HCT116 (cell line): ENCODE results near the gene HPD. TPM values are rescaled to one million over a fixed set of nuclear protein-coding genes. Genes with fewer than 3 reads are reported as not detected.
"Not testable (repeated sequence)": the region's sequence is repeated elsewhere in the genome, so short reads cannot be mapped to it uniquely, and the experiment has no call there.

Experiments used
- ATAC-seq: fragments of 200-7000 bp; cut with Tn5 transposase; 2 replicates; pipeline ENCODE4 v1.9.1; 2020; ENCODE audit warnings: mild to moderate bottlenecking, moderate library complexity
- BruUV-seq: library from RNA; stranded (reverse); fragments of 400-500 nt; replicated peaks from 2 replicates; lab custom pipeline; 2021; lab: Mats Ljungman, UMichigan
- CTCF ChIA-PET: fragments of 300-600 bp; sonication (Branson Sonifier 250); formaldehyde crosslinking; loops from one replicate; lab custom pipeline; 2021; ENCODE audit warnings: antibody characterized with exemption; lab: Charles Lee
- POLR2A ChIA-PET: fragments of 300-600, 350-600 bp; sonication (Branson Sonifier 250); formaldehyde crosslinking; loops from one replicate; lab custom pipeline; 2021; ENCODE audit warnings: antibody characterized with exemption; lab: Charles Lee
- RAD21 ChIA-PET, 2 experiments: fragments of 300-600 bp; sonication (Branson Sonifier 250); formaldehyde crosslinking; loops; one replicate each; lab custom pipeline; 2023; ENCODE audit warnings: low total read pairs in 2 of 2; ENCODE audit not compliant: uncharacterized antibody in 2 of 2, unreplicated experiment in 2 of 2, low non-redundant PET in 1 of 2; lab: Charles Lee
- DNase-seq: peaks from one replicate; pipeline ENCODE4 v3.0.0-alpha.2; 2010; ENCODE audit warnings: low read depth, low spot score
- H2AFZ ChIP-seq: fragments of 200-600 bp; shearing (Covaris generic), sonication (generic); 2 replicates; pipeline ENCODE4 v1.6.1; 2017; ENCODE audit warnings: low read depth, mixed run types, mixed read lengths, antibody characterized with exemption, low read length; ENCODE audit not compliant: poor library complexity, severe bottlenecking
- H3K27ac ChIP-seq: 2 replicates; pipeline ENCODE4 v1.5.1; 2012; ENCODE audit warnings: low read depth, low read length
- H3K27me3 ChIP-seq: fragments of 200-600 bp; sonication (generic); 2 replicates; pipeline ENCODE4 v1.6.1; 2016; ENCODE audit warnings: mixed run types, low read length, mixed read lengths; ENCODE audit not compliant: insufficient read depth
- H3K36me3 ChIP-seq, 2 experiments: fragments of 200-500 bp in 1 of 2; fragments of 200-600 bp in 1 of 2; sonication (Bioruptor generic) in 1 of 2; sonication (generic) in 1 of 2; 2 replicates each; pipeline versions ENCODE4 v1.5.1 to v1.6.1; 2014 to 2016; ENCODE audit warnings: low read length in 2 of 2, inconsistent platforms in 1 of 2, mixed read lengths in 1 of 2, mixed run types in 1 of 2; ENCODE audit not compliant: insufficient read depth in 2 of 2, control insufficient read depth in 1 of 2
- H3K4me1 ChIP-seq, 2 experiments: fragments of 200-600 bp in 1 of 2; sonication (generic) in 1 of 2; 2 replicates each; pipeline versions ENCODE4 v1.5.1 to v1.6.1; 2012 to 2017; ENCODE audit warnings: low read length in 2 of 2, inconsistent platforms in 1 of 2, mild to moderate bottlenecking in 1 of 2, mixed read lengths in 1 of 2, mixed run types in 1 of 2, moderate library complexity in 1 of 2; ENCODE audit not compliant: insufficient read depth in 2 of 2, control insufficient read depth in 1 of 2
- H3K4me2 ChIP-seq: fragments of 200-600 bp; sonication (generic); 2 replicates; pipeline ENCODE4 v1.6.1; 2017; ENCODE audit warnings: mixed run types, low read length, mixed read lengths
- H3K4me3 ChIP-seq, 2 experiments: fragments of 200-600 bp in 1 of 2; sonication (generic) in 1 of 2; replicated peaks in 1 of 2; 2 replicates each; pipeline ENCODE4 v1.5.1; 2011 to 2016; ENCODE audit warnings: low read length in 2 of 2, control low read depth in 1 of 2, low read depth in 1 of 2, mild to moderate bottlenecking in 1 of 2, mixed read lengths in 1 of 2, mixed run types in 1 of 2
- H3K79me2 ChIP-seq: fragments of 200-600 bp; sonication (generic); 2 replicates; pipeline ENCODE4 v1.6.1; 2017; ENCODE audit warnings: mild to moderate bottlenecking, mixed run types, low read length, moderate library complexity, mixed read lengths; ENCODE audit not compliant: insufficient read depth
- H3K9ac ChIP-seq: fragments of 200-600 bp; sonication (generic); 2 replicates; pipeline ENCODE4 v1.6.1; 2016; ENCODE audit warnings: low read length, mixed read lengths
- H3K9me2 ChIP-seq: fragments of 200-600 bp; sonication (generic), shearing (Covaris generic); 2 replicates; pipeline ENCODE4 v1.6.1; 2017; ENCODE audit warnings: mixed run types, mild to moderate bottlenecking, moderate library complexity; ENCODE audit not compliant: insufficient read depth
- H3K9me3 ChIP-seq, 2 experiments: fragments of 200-500 bp in 1 of 2; fragments of 200-600 bp in 1 of 2; sonication (Bioruptor generic) in 1 of 2; sonication (generic) in 1 of 2; 2 replicates each; pipeline ENCODE4 v1.6.1; 2014 to 2017; ENCODE audit warnings: low read length in 2 of 2, mixed read lengths in 2 of 2, inconsistent platforms in 1 of 2, low read depth in 1 of 2, mild to moderate bottlenecking in 1 of 2, mixed run types in 1 of 2, moderate library complexity in 1 of 2; ENCODE audit not compliant: control insufficient read depth in 1 of 2, insufficient read depth in 1 of 2
- H4K20me1 ChIP-seq: fragments of 200-600 bp; sonication (generic), shearing (Covaris generic); 2 replicates; pipeline ENCODE4 v1.6.1; 2017; ENCODE audit warnings: mixed run types, mild to moderate bottlenecking, moderate library complexity; ENCODE audit not compliant: insufficient read depth
- CEBPB ChIP-seq: IDR thresholded peaks from 2 replicates; pipeline ENCODE4 v1.6.1; 2012; ENCODE audit warnings: low read depth
- ELF1 ChIP-seq: IDR thresholded peaks from 2 replicates; pipeline ENCODE4 v1.6.1; 2012; ENCODE audit warnings: low read depth, borderline replicate concordance
- EZH2 ChIP-seq: fragments of 200-600 bp; sonication (generic); IDR thresholded peaks from 2 replicates; pipeline ENCODE4 v1.6.1; 2017; ENCODE audit warnings: antibody characterized with exemption, mixed run types
- EZH2phosphoT487 ChIP-seq: fragments of 200-600 bp; IDR thresholded peaks from 2 replicates; pipeline ENCODE4 v1.6.1; 2018; ENCODE audit warnings: antibody characterized with exemption, borderline replicate concordance
- JUND ChIP-seq: IDR thresholded peaks from 2 replicates; pipeline ENCODE4 v1.6.1; 2012
- POLR2A ChIP-seq: IDR thresholded peaks from 2 replicates; pipeline ENCODE4 v1.7.0; 2011; ENCODE audit warnings: borderline replicate concordance; ENCODE audit not compliant: insufficient read depth, insufficient read length; ENCODE audit errors: extremely low read depth
- POLR2AphosphoS5 ChIP-seq: IDR thresholded peaks from 2 replicates; pipeline ENCODE4 v1.6.1; 2011; ENCODE audit warnings: mild to moderate bottlenecking, low read depth, low read length, moderate library complexity
- SP1 ChIP-seq: IDR thresholded peaks from 2 replicates; pipeline ENCODE4 v1.6.1; 2012; ENCODE audit warnings: low read depth
- SRF ChIP-seq: IDR thresholded peaks from 2 replicates; pipeline ENCODE4 v1.6.1; 2012; ENCODE audit warnings: low read depth
- TCF7L2 ChIP-seq: IDR thresholded peaks from 2 replicates; pipeline ENCODE4 v1.7.0; 2011; ENCODE audit warnings: borderline replicate concordance, inconsistent platforms; ENCODE audit not compliant: insufficient read depth, insufficient read length; ENCODE audit errors: extremely low read depth
- YY1 ChIP-seq: IDR thresholded peaks from 2 replicates; pipeline ENCODE4 v1.6.1; 2011; ENCODE audit warnings: low read length, low read depth, moderate library complexity, mild to moderate bottlenecking; ENCODE audit not compliant: insufficient replicate concordance; ENCODE audit errors: extremely low read depth
- ZNF274 ChIP-seq: fragments of 200-500 bp; sonication (Bioruptor generic); IDR thresholded peaks from 2 replicates; pipeline ENCODE4 v1.6.1; 2014; ENCODE audit warnings: mild to moderate bottlenecking, low read depth, low read length, inconsistent platforms
- intact Hi-C: fragments of 100-400 bp; cut with micrococcal nuclease; formaldehyde crosslinking; loops from 2 replicates; pipeline ENCODE4 v1.10.0; 2022
- total RNA-seq: library from RNA; stranded (reverse); gene quantifications from one replicate; pipeline ENCODE4 v1.2.1, GENCODE V29; 2021; ENCODE audit not compliant: unreplicated experiment
- TF ChIP-seq, protein P1 (sequence below): IDR thresholded peaks from 2 replicates; pipeline ENCODE4 v1.6.1; 2012
- TF ChIP-seq, protein P2 (sequence below), 3 experiments: fragments of 200-600 bp in 1 of 3; sonication (generic) in 1 of 3; IDR thresholded peaks in 2 of 3; conservative IDR thresholded peaks in 1 of 3; 2 replicates each; pipeline ENCODE4 v1.5.1; 2012 to 2017; ENCODE audit warnings: low read depth in 2 of 3, low read length in 2 of 3, antibody characterized with exemption in 1 of 3, borderline replicate concordance in 1 of 3, control low read depth in 1 of 3, mild to moderate bottlenecking in 1 of 3, mixed read lengths in 1 of 3, mixed run types in 1 of 3, moderate library complexity in 1 of 3; ENCODE audit not compliant: insufficient read depth in 1 of 3
- TF ChIP-seq, protein P3 (sequence below): IDR thresholded peaks from 2 replicates; pipeline ENCODE4 v1.6.1; 2011; ENCODE audit warnings: mild to moderate bottlenecking, low read length, moderate library complexity; ENCODE audit not compliant: insufficient replicate concordance; ENCODE audit errors: extremely low read depth

HPD gene
- total RNA-seq, 1 experiment from 2014 or later, result 1.1 TPM

DNA sequence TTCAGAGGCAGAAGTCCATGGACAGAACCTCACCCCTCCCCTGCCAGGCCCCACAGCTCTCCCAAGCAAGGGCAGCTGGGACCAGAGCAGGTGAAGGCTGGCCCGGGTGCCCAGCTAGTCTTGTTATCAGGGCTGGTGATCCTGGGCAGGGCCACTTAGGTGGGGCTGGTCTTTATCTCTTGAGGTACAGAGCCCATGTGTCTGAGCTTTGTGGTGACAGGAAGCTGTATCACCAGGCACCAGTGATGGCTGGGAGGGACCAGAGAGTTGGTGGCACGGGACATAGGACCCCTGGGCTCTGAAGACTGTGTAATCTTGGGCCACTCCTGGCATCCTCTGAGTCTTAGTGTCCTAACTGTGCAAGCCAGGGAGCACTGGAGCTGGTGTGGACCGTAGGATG, 12.8 kb upstream of the HPD start:
- RAD21 ChIA-PET, result no interaction called here
- POLR2A ChIA-PET, result interaction anchor here (0.9 kb wide), 1 partner anchor 9 kb away, joined by 3 read pairs; no protein-coding TSS in a partner anchor

DNA sequence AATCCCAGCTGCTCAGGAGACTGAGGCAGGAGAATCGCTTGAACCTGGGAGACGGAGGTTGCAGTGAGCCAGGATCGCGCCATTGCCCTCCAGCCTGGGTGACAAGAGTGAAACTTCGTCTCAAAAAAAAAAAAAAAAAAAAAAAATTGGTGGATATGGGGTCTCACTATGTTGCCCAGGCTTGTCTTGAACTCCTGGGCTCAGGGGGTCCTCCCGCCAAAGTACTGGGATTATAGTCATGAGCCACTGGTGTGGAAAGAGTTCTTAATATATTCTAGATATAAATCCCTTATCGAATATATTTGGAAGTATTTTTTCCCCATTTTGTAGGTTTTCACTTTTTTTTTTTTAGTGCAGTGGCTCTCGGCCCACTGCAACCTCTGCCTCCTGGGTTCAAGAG, 10.6 kb upstream of the HPD start:
- H3K4me1 ChIP-seq, H3K79me2 ChIP-seq, intact Hi-C loops, ATAC-seq, H4K20me1 ChIP-seq, POLR2A ChIA-PET, H2AFZ ChIP-seq, H3K9me3 ChIP-seq, H3K9ac ChIP-seq, H3K27me3 ChIP-seq, H3K27ac ChIP-seq, CTCF ChIA-PET, H3K4me3 ChIP-seq, RAD21 ChIA-PET, DNase-seq, H3K36me3 ChIP-seq, H3K4me2 ChIP-seq, BruUV-seq, H3K9me2 ChIP-seq: not testable (repeated sequence)

More for the DNA sequence above, 12.8 kb upstream of the HPD start:
- intact Hi-C loops, result no loop called here
- no peak overlapping the region for H3K4me3 ChIP-seq
- H3K9me3 ChIP-seq, result no peaks in the 10 kb centered on the region
- CTCF ChIA-PET, result no interaction called here
- no peak overlapping the region for H2AFZ ChIP-seq
- no peaks in the 10 kb centered on the region for H4K20me1 ChIP-seq
- no peaks in the 10 kb centered on the region for H3K36me3 ChIP-seq
- H3K79me2 ChIP-seq, result no peaks in the 10 kb centered on the region
- ATAC-seq, result no peak
- peaks cover 0 to 5% of the 10 kb centered on the region in 2 experiments; a peak in 1 of 4 replicates for H3K4me1 ChIP-seq
- H3K4me2 ChIP-seq, result no peak overlapping the region
- DNase-seq, result no peak
- H3K27me3 ChIP-seq, result no peaks in the 10 kb centered on the region
- BruUV-seq, result no TSS peak
- no peak overlapping the region for H3K27ac ChIP-seq
- TF ChIP-seq, protein P1, sequence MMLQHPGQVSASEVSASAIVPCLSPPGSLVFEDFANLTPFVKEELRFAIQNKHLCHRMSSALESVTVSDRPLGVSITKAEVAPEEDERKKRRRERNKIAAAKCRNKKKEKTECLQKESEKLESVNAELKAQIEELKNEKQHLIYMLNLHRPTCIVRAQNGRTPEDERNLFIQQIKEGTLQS, result no peak
- TF ChIP-seq POLR2AphosphoS5 (no peak), POLR2A (no peak), CEBPB (no peak), SRF (no peak), TCF7L2 (no peak), ZNF274 (no peak), ELF1 (no peak), EZH2phosphoT487 (no peak), SP1 (no peak), YY1 (no peak), EZH2 (no peak), JUND (no peak)
- TF ChIP-seq, protein P2, sequence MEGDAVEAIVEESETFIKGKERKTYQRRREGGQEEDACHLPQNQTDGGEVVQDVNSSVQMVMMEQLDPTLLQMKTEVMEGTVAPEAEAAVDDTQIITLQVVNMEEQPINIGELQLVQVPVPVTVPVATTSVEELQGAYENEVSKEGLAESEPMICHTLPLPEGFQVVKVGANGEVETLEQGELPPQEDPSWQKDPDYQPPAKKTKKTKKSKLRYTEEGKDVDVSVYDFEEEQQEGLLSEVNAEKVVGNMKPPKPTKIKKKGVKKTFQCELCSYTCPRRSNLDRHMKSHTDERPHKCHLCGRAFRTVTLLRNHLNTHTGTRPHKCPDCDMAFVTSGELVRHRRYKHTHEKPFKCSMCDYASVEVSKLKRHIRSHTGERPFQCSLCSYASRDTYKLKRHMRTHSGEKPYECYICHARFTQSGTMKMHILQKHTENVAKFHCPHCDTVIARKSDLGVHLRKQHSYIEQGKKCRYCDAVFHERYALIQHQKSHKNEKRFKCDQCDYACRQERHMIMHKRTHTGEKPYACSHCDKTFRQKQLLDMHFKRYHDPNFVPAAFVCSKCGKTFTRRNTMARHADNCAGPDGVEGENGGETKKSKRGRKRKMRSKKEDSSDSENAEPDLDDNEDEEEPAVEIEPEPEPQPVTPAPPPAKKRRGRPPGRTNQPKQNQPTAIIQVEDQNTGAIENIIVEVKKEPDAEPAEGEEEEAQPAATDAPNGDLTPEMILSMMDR (IDR thresholded peaks at IDR 0.05 in 2 of 3, conservative IDR thresholded peaks at IDR 0.05 in 1 of 3; ENCODE audit: borderline replicate concordance in 1 of 3, insufficient read depth in 1 of 3, low read depth in 2 of 3, low read length in 2 of 3), result no peak
- TF ChIP-seq, protein P3, sequence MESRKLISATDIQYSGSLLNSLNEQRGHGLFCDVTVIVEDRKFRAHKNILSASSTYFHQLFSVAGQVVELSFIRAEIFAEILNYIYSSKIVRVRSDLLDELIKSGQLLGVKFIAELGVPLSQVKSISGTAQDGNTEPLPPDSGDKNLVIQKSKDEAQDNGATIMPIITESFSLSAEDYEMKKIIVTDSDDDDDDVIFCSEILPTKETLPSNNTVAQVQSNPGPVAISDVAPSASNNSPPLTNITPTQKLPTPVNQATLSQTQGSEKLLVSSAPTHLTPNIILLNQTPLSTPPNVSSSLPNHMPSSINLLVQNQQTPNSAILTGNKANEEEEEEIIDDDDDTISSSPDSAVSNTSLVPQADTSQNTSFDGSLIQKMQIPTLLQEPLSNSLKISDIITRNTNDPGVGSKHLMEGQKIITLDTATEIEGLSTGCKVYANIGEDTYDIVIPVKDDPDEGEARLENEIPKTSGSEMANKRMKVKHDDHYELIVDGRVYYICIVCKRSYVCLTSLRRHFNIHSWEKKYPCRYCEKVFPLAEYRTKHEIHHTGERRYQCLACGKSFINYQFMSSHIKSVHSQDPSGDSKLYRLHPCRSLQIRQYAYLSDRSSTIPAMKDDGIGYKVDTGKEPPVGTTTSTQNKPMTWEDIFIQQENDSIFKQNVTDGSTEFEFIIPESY, result no peak
- no peaks in the 10 kb centered on the region for H3K9me2 ChIP-seq
- H3K9ac ChIP-seq, result no peak overlapping the region
